HepG2 (cell line): ENCODE measurements around the gene ODAD4. TPM values are rescaled to one million over a fixed set of nuclear protein-coding genes. Genes with fewer than 3 reads are reported as not detected.

Experiments
- CBX2 ChIP-seq, 2 experiments: fragments of 200-600 bp in 1 of 2; sonication (generic); formaldehyde crosslinking in 1 of 2; IDR thresholded peaks; 2 replicates each; pipeline versions ENCODE4 v1.7.0 to v1.8.1; 2018 to 2022; ENCODE audit warnings: low read depth in 2 of 2, low read length in 1 of 2, mild to moderate bottlenecking in 1 of 2, missing genetic modification reagents in 1 of 2
- EHMT2 ChIP-seq: fragments of 200-600 bp; sonication (generic); IDR thresholded peaks from 2 replicates; pipeline ENCODE4 v1.7.0; 2017; ENCODE audit warnings: antibody characterized with exemption, low read depth, low read length, borderline replicate concordance
- FOXP4 ChIP-seq: sonication (generic); formaldehyde crosslinking; IDR thresholded peaks from 2 replicates; pipeline ENCODE4 v1.4.0; 2020; ENCODE audit warnings: missing genetic modification reagents
- GPBP1L1 ChIP-seq: sonication (generic); formaldehyde crosslinking; IDR thresholded peaks from 2 replicates; pipeline ENCODE4 v1.5.0; 2020; ENCODE audit warnings: mild to moderate bottlenecking, missing genetic modification reagents
- KDM4B ChIP-seq: sonication (generic); formaldehyde crosslinking; IDR thresholded peaks from 2 replicates; pipeline ENCODE4 v1.4.0; 2020; ENCODE audit warnings: missing genetic modification reagents
- KLF11 ChIP-seq: IDR thresholded peaks from 2 replicates; pipeline ENCODE4 v1.6.1; 2016; ENCODE audit warnings: missing compliant biosample characterization
- MAFK ChIP-seq, 2 experiments: IDR thresholded peaks in 1 of 2; conservative IDR thresholded peaks in 1 of 2; 2 replicates each; pipeline ENCODE4 v1.6.1; 2011; ENCODE audit warnings: improper control_type of control experiment in 2 of 2, low read length in 2 of 2
- MIER3 ChIP-seq: IDR thresholded peaks from 2 replicates; pipeline ENCODE4 v1.6.1; 2016; ENCODE audit warnings: missing compliant biosample characterization, borderline replicate concordance
- MYNN ChIP-seq: sonication (generic); formaldehyde crosslinking; IDR thresholded peaks from 2 replicates; pipeline ENCODE4 v1.4.0; 2020; ENCODE audit warnings: mild to moderate bottlenecking, low read depth, missing genetic modification reagents
- SALL1 ChIP-seq: sonication (generic); formaldehyde crosslinking; IDR thresholded peaks from 2 replicates; pipeline ENCODE4 v1.8.0; 2022; ENCODE audit warnings: mild to moderate bottlenecking, missing genetic modification reagents
- SOX6 ChIP-seq, 2 experiments: fragments of 450-650 bp in 1 of 2; sonication (generic) in 1 of 2; formaldehyde crosslinking in 1 of 2; IDR thresholded peaks; 2 replicates each; pipeline versions ENCODE4 v1.4.0 to v1.6.1; 2017 to 2020; ENCODE audit warnings: antibody characterized with exemption in 1 of 2, mild to moderate bottlenecking in 1 of 2, missing genetic modification reagents in 1 of 2
- THYN1 ChIP-seq: sonication (generic); formaldehyde crosslinking; IDR thresholded peaks from 2 replicates; pipeline ENCODE4 v1.8.1; 2023; ENCODE audit warnings: low read depth, mild to moderate bottlenecking, moderate library complexity, missing genetic modification reagents, borderline replicate concordance
- TRIM24 ChIP-seq: sonication (generic); formaldehyde crosslinking; IDR thresholded peaks from 2 replicates; pipeline ENCODE4 v1.8.0; 2022; ENCODE audit warnings: mild to moderate bottlenecking, missing genetic modification reagents
- XRCC5 ChIP-seq: fragments of 200-400 bp; formaldehyde crosslinking; optimal IDR thresholded peaks from 2 replicates; pipeline ENCODE3; 2017; ENCODE audit warnings: mild to moderate bottlenecking, low read length
- ZBTB20 ChIP-seq: sonication (generic); formaldehyde crosslinking; IDR thresholded peaks from 2 replicates; pipeline ENCODE4 v1.8.1; 2023; ENCODE audit warnings: missing genetic modification reagents, low read depth, mild to moderate bottlenecking, borderline replicate concordance
- ZBTB8A ChIP-seq: sonication (generic); formaldehyde crosslinking; IDR thresholded peaks from 2 replicates; pipeline ENCODE4 v1.4.0; 2020; ENCODE audit warnings: mild to moderate bottlenecking, low read depth, missing genetic modification reagents, borderline replicate concordance
- ZKSCAN1 ChIP-seq: fragments of 150-350 bp; IDR thresholded peaks from 2 replicates; pipeline ENCODE4 v1.6.1; 2014; ENCODE audit warnings: low read length
- ZMAT5 ChIP-seq: sonication (generic); formaldehyde crosslinking; IDR thresholded peaks from 2 replicates; pipeline ENCODE4 v1.5.0; 2020; ENCODE audit warnings: mild to moderate bottlenecking, low read depth, missing genetic modification reagents, borderline replicate concordance
- ZNF12 ChIP-seq: sonication (generic); formaldehyde crosslinking; IDR thresholded peaks from 2 replicates; pipeline ENCODE4 v1.5.0; 2020; ENCODE audit warnings: missing genetic modification reagents
- ZNF234 ChIP-seq: sonication (generic); formaldehyde crosslinking; conservative IDR thresholded peaks from 2 replicates; pipeline ENCODE4 v1.5.1; 2020; ENCODE audit warnings: mild to moderate bottlenecking, missing genetic modification reagents
- ZNF33B ChIP-seq: sonication (generic); formaldehyde crosslinking; IDR thresholded peaks from 2 replicates; pipeline ENCODE4 v1.5.1; 2020; ENCODE audit warnings: mild to moderate bottlenecking, missing genetic modification reagents
- ZNF44 ChIP-seq: sonication (generic); formaldehyde crosslinking; IDR thresholded peaks from 2 replicates; pipeline ENCODE4 v1.5.1; 2020; ENCODE audit warnings: mild to moderate bottlenecking, missing genetic modification reagents
- ZNF674 ChIP-seq: sonication (generic); formaldehyde crosslinking; IDR thresholded peaks from 2 replicates; pipeline ENCODE4 v1.5.0; 2020; ENCODE audit warnings: low read depth, mild to moderate bottlenecking, missing genetic modification reagents
- ZNF792 ChIP-seq: IDR thresholded peaks from 2 replicates; pipeline ENCODE4 v1.6.1; 2016
- polyA plus RNA-seq, 8 experiments: library from polyadenylated mRNA; depleted of rRNA in 3 of 8; stranded (reverse) in 7 of 8; unstranded in 1 of 8; fragments of >200 nt; fragmentation: Illumina TruSeq in 4 of 8; extraction: Trizol in 4 of 8; gene quantifications; 2 replicates each; pipeline versions ENCODE4 v1.2.1 to v1.2.3, GENCODE V29; 2011 to 2016; ENCODE audit warnings: low read depth in 4 of 8, missing spikeins in 1 of 8, mixed read lengths in 1 of 8; ENCODE audit not compliant: insufficient read depth in 1 of 8
- total RNA-seq, 5 experiments: library from RNA; depleted of rRNA; stranded (reverse); fragments of >200 nt; fragmentation: Illumina TruSeq; extraction: Trizol; gene quantifications; 2 replicates each; pipeline ENCODE4 v1.2.3, GENCODE V29; 2016; ENCODE audit warnings: low read depth in 1 of 5
- TF ChIP-seq, protein P1 (sequence below): sonication (generic); formaldehyde crosslinking; IDR thresholded peaks from 2 replicates; pipeline ENCODE4 v1.5.1; 2020; ENCODE audit warnings: missing genetic modification reagents, mild to moderate bottlenecking, borderline replicate concordance

Gene ODAD4
- total and polyA plus RNA-seq, 2 of the 13 experiments (the other 11 are each of a cell fraction or from before 2014, with no cell fraction given) = 0.48 to 0.53 TPM

DNA sequence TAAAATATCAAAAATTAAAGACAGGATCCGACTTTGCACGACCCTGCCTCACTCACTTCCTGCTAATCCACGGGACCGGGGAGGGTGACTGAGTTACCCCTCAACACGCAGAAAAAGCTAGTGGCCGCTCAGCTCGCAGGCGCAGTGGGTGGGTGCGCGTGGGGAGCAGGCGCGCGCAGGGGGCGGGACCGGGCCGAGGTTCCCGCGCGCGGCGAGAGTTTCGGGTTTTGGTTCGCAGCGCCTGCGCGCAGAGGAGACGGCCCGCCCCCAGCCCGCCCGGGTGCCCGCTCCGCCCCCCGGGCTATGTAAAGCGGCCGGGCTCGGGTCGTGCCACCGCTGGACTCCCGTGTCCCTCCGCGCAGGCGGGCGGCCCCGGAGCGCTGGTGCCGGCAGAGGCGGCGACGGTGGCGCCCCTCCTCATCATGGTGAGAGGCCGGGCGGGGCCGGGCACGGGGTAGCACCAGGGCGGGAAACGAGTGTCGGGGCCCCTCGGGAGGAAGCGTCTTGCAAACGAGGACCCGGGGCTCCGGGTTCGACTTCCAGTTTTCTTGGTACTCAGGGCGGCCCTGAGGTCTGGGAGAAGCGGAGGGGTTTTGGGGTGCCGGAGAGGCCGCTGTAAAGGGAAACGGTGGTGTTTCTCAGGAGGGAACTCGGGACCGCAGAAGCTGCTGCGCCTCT, 36.2 kb downstream of the ODAD4 start, which contains the start of gene CNP (continued):
- no peak; the same call in 1 of the 2 replicates for TF ChIP-seq FOXP4
- peak; percentile 44; the same call in 1 of the 2 replicates for TF ChIP-seq MIER3
- TF ChIP-seq ZNF33B (CRISPR knock-in tag) = peak; percentile 59; the same call in 1 of the 2 replicates
- TF ChIP-seq CBX2 (IDR thresholded peaks at IDR 0.05; ENCODE audit: low read depth, low read length) = no peak
- TF ChIP-seq CBX2 (CRISPR knock-in tag; IDR thresholded peaks at IDR 0.05; ENCODE audit: low read depth) = no peak
- TF ChIP-seq GPBP1L1 (CRISPR knock-in tag) = no peak
- TF ChIP-seq THYN1 = 0 out of 2 replicates have a peak, but pooled peaks have one; percentile 75
- TF ChIP-seq, protein P1, sequence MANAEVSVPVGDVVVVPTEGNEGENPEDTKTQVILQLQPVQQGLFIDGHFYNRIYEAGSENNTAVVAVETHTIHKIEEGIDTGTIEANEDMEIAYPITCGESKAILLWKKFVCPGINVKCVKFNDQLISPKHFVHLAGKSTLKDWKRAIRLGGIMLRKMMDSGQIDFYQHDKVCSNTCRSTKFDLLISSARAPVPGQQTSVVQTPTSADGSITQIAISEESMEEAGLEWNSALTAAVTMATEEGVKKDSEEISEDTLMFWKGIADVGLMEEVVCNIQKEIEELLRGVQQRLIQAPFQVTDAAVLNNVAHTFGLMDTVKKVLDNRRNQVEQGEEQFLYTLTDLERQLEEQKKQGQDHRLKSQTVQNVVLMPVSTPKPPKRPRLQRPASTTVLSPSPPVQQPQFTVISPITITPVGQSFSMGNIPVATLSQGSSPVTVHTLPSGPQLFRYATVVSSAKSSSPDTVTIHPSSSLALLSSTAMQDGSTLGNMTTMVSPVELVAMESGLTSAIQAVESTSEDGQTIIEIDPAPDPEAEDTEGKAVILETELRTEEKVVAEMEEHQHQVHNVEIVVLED (CRISPR knock-in tag) = peak; percentile 64
- peak; percentile 36; the same call in 1 of the 2 replicates for TF ChIP-seq ZNF792 (CRISPR knock-in tag)
- TF ChIP-seq MYNN = no peak
- TF ChIP-seq ZNF12 (CRISPR knock-in tag) = 0 out of 2 replicates have a peak, but pooled peaks have one; percentile 58
- TF ChIP-seq ZBTB20 (CRISPR knock-in tag) = no peak
- no peak for TF ChIP-seq XRCC5
- no peak; the same call in 1 of the 2 replicates for TF ChIP-seq ZKSCAN1
- peak; percentile 74 for TF ChIP-seq SALL1 (CRISPR knock-in tag)
- no peak for TF ChIP-seq TRIM24 (CRISPR knock-in tag)
- TF ChIP-seq ZBTB8A (CRISPR knock-in tag) = no peak
- TF ChIP-seq KDM4B (CRISPR knock-in tag) = no peak
- TF ChIP-seq ZNF44 (CRISPR knock-in tag) = peak; percentile 19; the same call in 1 of the 2 replicates
- TF ChIP-seq KLF11 (CRISPR knock-in tag) = no peak
- TF ChIP-seq MAFK (conservative IDR thresholded peaks at IDR 0.05 in 1 of 2, IDR thresholded peaks at IDR 0.05 in 1 of 2; ENCODE audit: low read length in 2 of 2) = no peak
- no peak for TF ChIP-seq ZNF674
- no peak for TF ChIP-seq ZMAT5
- no peak for TF ChIP-seq EHMT2
- TF ChIP-seq ZNF234 (CRISPR knock-in tag) = peak; percentile 85; the same call in 1 of the 2 replicates
- no peak for TF ChIP-seq SOX6 (IDR thresholded peaks at IDR 0.05)
- TF ChIP-seq SOX6 (CRISPR knock-in tag; IDR thresholded peaks at IDR 0.05) = no peak
